Measurements from ENCODE around the gene DISC1. TPM values are rescaled to one million over a fixed set of nuclear protein-coding genes. Genes with fewer than 3 reads are reported as not detected.

The DISC1 gene
- total and polyA plus RNA-seq, 2 donors (not counting 3 experiments of a cell fraction or from before 2014, with no cell fraction given) = 3.3 to 14.7 TPM

GRCh38 chr1:231882790-231883189, 256.2 kb downstream of the DISC1 start:
- FAIRE-seq (no peak), DNase-seq (ENCODE audit: low read depth, low spot score) (no peak)
- Histone ChIP-seq H3K4me3 (replicated peaks in 1 of 3; ENCODE audit: insufficient read depth in 1 of 3, low read depth in 1 of 3, low read length in 3 of 3) (no peak overlapping the region), H3K27me3 (ENCODE audit: control insufficient read depth in 2 of 2, insufficient read depth in 2 of 2, low read length in 2 of 2) (no peaks in the 10 kb centered on the region), H3K36me3 (ENCODE audit: control insufficient read depth in 2 of 2, extremely low read depth in 1 of 2, insufficient read depth in 2 of 2, low read length in 2 of 2) (no peaks in the 10 kb centered on the region), H3K27ac (ENCODE audit: insufficient read depth, low read depth, low read length) (no peak overlapping the region), H3K4me1 (ENCODE audit: control insufficient read depth, extremely low read depth, insufficient read depth, low read length) (peaks cover 17% of the 10 kb centered on the region), H3K9me1 (replicated peaks; ENCODE audit: control insufficient read depth, extremely low read depth, insufficient read depth, low read length) (no peaks in the 10 kb centered on the region), H3K9me3 (replicated peaks; ENCODE audit: control insufficient read depth, insufficient read depth, low read length) (no peaks in the 10 kb centered on the region), H3K79me2 (ENCODE audit: control insufficient read depth, insufficient read depth, low read length) (no peaks in the 10 kb centered on the region), H3K9ac (replicated peaks; ENCODE audit: extremely low read depth, insufficient read depth, low read length) (no peak overlapping the region), H2AFZ (ENCODE audit: low read depth, low read length) (no peak overlapping the region), H3K4me2 (ENCODE audit: insufficient read depth, low read length) (no peak overlapping the region), H4K20me1 (replicated peaks; ENCODE audit: control insufficient read depth, extremely low read depth, insufficient read depth, low read length) (no peaks in the 10 kb centered on the region)
- ChIA-PET POLR2A (no interaction called here), CTCF (interaction anchor here (1.4 kb wide), 1 partner anchor 16 kb away, joined by 4 read pairs; no protein-coding TSS in a partner anchor)
- dilution Hi-C loops (cut with MboI; ENCODE audit: extremely low pct_ligation_motif_present, low sequenced_read_pairs) = no loop called here
- TF ChIP-seq MYC (IDR thresholded peaks at IDR 0.05; ENCODE audit: low read depth, low read length) (no peak), MAX (IDR thresholded peaks at IDR 0.05; ENCODE audit: insufficient read depth, insufficient read length) (no peak), EZH2 (IDR thresholded peaks at IDR 0.05; ENCODE audit: borderline replicate concordance, low read depth, low read length, severe bottlenecking) (no peak), CTCF (IDR thresholded peaks at IDR 0.05; ENCODE audit: extremely low read depth in 1 of 2, insufficient read depth in 1 of 2, low read depth in 1 of 2, low read length in 2 of 2) (no peak), POLR2A (IDR thresholded peaks at IDR 0.05; ENCODE audit: low read depth, low read length) (no peak), FOS (IDR thresholded peaks at IDR 0.05; ENCODE audit: borderline replicate concordance, insufficient read depth, low read length) (no peak), POLR2AphosphoS5 (IDR thresholded peaks at IDR 0.05; ENCODE audit: insufficient read depth, low read depth, low read length) (no peak), JUN (IDR thresholded peaks at IDR 0.05; ENCODE audit: borderline replicate concordance, insufficient read depth, insufficient read length, low read depth) (no peak), GATA2 (IDR thresholded peaks at IDR 0.05; ENCODE audit: insufficient read depth, insufficient read length, low read depth, low read length) (no peak)
- intact Hi-C loops (cut with micrococcal nuclease) = no loop called here
- no TSS peak for BruUV-seq (replicated peaks)
